HUES6 (cell line): ENCODE data around the gene MRPL53.
"Not testable (repeated sequence)": the region's sequence is repeated elsewhere in the genome, so short reads cannot be mapped to it uniquely, and the experiment has no call there.

Experiments used
- H3K27ac ChIP-seq: 2 replicates; pipeline ENCODE4 v1.7.0; 2013; ENCODE audit warnings: low read depth, mild to moderate bottlenecking, low read length, inconsistent platforms
- H3K27me3 ChIP-seq: 2 replicates; pipeline ENCODE4 v1.6.1; 2013; ENCODE audit warnings: low read length; ENCODE audit not compliant: control insufficient read depth, insufficient read depth
- H3K36me3 ChIP-seq: 2 replicates; pipeline ENCODE4 v1.6.1; 2013; ENCODE audit warnings: low read length; ENCODE audit not compliant: control insufficient read depth, insufficient read depth
- H3K4me1 ChIP-seq: 2 replicates; pipeline ENCODE4 v1.6.1; 2013; ENCODE audit warnings: low read length; ENCODE audit not compliant: control insufficient read depth, insufficient read depth
- H3K4me3 ChIP-seq: 2 replicates; pipeline ENCODE4 v1.5.1; 2013; ENCODE audit warnings: low read depth, low read length
- H3K9ac ChIP-seq: one replicate; pipeline ENCODE4 v1.6.1; 2013; ENCODE audit warnings: mild to moderate bottlenecking, low read length
- H3K9me3 ChIP-seq: 2 replicates; pipeline ENCODE4 v1.6.1; 2013; ENCODE audit warnings: low read depth, low read length; ENCODE audit not compliant: control insufficient read depth, insufficient read depth

MRPL53 gene

GRCh38 chr2:74489906-74490305 lies 17.4 kb upstream of the MRPL53 start:
- no peak overlapping the region for H3K4me3 ChIP-seq
- no peak overlapping the region for H3K27ac ChIP-seq
- H3K4me1 ChIP-seq: no peaks in the 10 kb centered on the region
- H3K36me3 ChIP-seq: peaks cover 58% of the 10 kb centered on the region
- 0 out of 2 replicates have a peak, but pooled peaks cover under 1% of the 10 kb centered on the region for H3K27me3 ChIP-seq
- no peak overlapping the region for H3K9ac ChIP-seq
- H3K9me3 ChIP-seq: no peaks in the 10 kb centered on the region

GRCh38 chr2:74488643-74489481 lies 16.4 kb upstream of the MRPL53 start:
- H3K4me1 ChIP-seq: no peaks in the 10 kb centered on the region
- H3K9ac ChIP-seq: no peak overlapping the region
- H3K4me3 ChIP-seq: no peak overlapping the region
- no peak overlapping the region for H3K27ac ChIP-seq
- peaks cover 51% of the 10 kb centered on the region for H3K36me3 ChIP-seq
- H3K9me3 ChIP-seq: no peaks in the 10 kb centered on the region
- no peaks in the 10 kb centered on the region for H3K27me3 ChIP-seq

DNA sequence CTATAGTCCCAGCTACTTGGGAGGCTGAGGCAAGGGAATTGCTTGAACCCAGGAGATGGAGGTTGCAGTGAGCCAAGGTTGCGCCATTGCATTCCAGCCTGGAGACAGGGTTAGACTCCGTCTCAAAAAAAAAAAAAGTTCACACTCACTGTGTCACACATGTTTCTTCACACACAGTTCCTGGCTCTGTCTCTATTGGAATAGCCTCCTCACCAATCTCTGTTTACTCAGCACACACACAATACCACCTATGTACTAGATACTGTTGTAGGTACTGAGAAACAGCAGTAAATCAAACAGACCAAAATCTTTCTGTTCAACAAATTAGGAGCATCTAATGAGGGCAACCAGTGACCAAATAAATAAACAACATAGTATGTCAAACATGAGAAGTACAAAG lies 13.7 kb upstream of the MRPL53 start:
- no peaks in the 10 kb centered on the region for H3K9me3 ChIP-seq
- peaks cover 25% of the 10 kb centered on the region for H3K36me3 ChIP-seq
- peaks cover 5% of the 10 kb centered on the region; the same call in 1 of the 2 replicates for H3K4me1 ChIP-seq
- no peak overlapping the region for H3K27ac ChIP-seq
- H3K4me3 ChIP-seq: no peak overlapping the region
- H3K27me3 ChIP-seq: no peaks in the 10 kb centered on the region
- H3K9ac ChIP-seq: no peak overlapping the region

DNA sequence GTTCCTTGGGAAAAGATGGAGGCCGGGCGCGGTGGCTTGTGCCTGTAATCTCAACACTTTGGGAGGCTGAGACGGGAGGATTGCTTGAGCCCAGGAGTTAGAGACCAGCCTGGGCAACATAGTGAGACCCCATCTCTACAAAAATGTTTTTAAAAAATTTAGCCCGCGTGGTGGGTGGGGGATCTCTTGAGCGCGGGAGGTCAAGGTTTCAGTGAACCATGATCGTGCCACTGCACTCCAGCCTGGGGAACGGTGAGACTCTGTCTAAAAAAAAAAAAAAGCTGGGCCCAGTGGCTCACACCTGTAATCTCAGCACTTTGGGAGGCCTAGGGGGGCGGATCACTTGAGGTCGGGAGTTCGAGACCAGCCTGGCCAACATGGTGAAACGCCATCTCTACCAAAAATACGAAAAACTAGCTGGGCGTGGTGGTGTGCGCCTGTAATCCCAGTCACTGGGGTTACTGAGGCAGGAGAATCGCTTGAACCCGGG lies 11.2 kb upstream of the MRPL53 start:
- not testable (repeated sequence) for H3K27me3 ChIP-seq, H3K27ac ChIP-seq, H3K4me1 ChIP-seq, H3K9me3 ChIP-seq
- peak overlapping the region; percentile 85 for H3K9ac ChIP-seq
- H3K4me3 ChIP-seq: peak overlapping the region; percentile 96
- peaks cover 28% of the 10 kb centered on the region for H3K36me3 ChIP-seq

GRCh38 chr2:74482801-74483674 lies 10.6 kb upstream of the MRPL53 start, which contains the start of the genes CCDC142 and TTC31:
Gene CCDC142, minus strand, starts transcription at chr2:74482998. Its CDS starts 161 bp downstream, at chr2:74482837.
Gene TTC31, plus strand, starts transcription at chr2:74483081. Its CDS starts 15 bp downstream, at chr2:74483096.
- no peaks in the 10 kb centered on the region for H3K9me3 ChIP-seq
- H3K4me3 ChIP-seq: peak within 1 kb of the TSS; percentile 96
- H3K36me3 ChIP-seq: peaks cover 28% of the 10 kb centered on the region
- H3K27ac ChIP-seq: peak within 1 kb of the TSS; percentile 71
- peaks cover 5% of the 10 kb centered on the region; the same call in 1 of the 2 replicates for H3K4me1 ChIP-seq
- no peaks in the 10 kb centered on the region for H3K27me3 ChIP-seq
- peak within 1 kb of the TSS; percentile 85 for H3K9ac ChIP-seq

- peak overlapping the region; percentile 85 for H3K9ac ChIP-seq
- H3K27me3 ChIP-seq: no peaks in the 10 kb centered on the region
- peaks cover 5% of the 10 kb centered on the region; the same call in 1 of the 2 replicates for H3K4me1 ChIP-seq
- H3K36me3 ChIP-seq: peaks cover 33% of the 10 kb centered on the region
- peak overlapping the region; percentile 71; the same call in 1 of the 2 replicates for H3K27ac ChIP-seq
- no peaks in the 10 kb centered on the region for H3K9me3 ChIP-seq
- H3K4me3 ChIP-seq: peak overlapping the region; percentile 96
These were observed 9.7 kb upstream of the MRPL53 start for GRCh38 chr2:74481961-74482800.

DNA sequence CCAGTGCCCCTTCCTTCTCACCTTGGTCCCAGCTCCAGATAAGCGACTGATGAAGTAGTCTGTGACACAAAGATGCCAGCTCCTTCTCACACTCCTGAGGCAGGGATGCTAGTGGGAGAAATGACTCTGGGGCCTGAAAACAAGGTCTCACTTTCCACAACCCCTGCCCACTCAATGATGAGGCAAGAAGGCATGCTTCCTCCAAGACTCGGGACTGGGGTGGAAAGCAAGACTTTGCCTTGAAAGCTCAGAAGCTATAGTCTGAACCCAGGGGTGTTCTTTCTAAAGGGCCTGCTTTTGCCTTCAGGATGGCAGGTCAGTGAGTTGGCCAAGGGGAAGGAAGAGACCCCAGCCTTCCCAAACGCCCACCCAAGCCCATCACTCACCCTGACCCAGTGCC lies 9.0 kb upstream of the MRPL53 start:
- H3K27ac ChIP-seq: no peak overlapping the region
- H3K9ac ChIP-seq: peak overlapping the region; percentile 85
- no peaks in the 10 kb centered on the region for H3K9me3 ChIP-seq
- peaks cover 30% of the 10 kb centered on the region for H3K36me3 ChIP-seq
- H3K27me3 ChIP-seq: no peaks in the 10 kb centered on the region
- peak overlapping the region; percentile 96 for H3K4me3 ChIP-seq
- peaks cover 5% of the 10 kb centered on the region; the same call in 1 of the 2 replicates for H3K4me1 ChIP-seq

DNA sequence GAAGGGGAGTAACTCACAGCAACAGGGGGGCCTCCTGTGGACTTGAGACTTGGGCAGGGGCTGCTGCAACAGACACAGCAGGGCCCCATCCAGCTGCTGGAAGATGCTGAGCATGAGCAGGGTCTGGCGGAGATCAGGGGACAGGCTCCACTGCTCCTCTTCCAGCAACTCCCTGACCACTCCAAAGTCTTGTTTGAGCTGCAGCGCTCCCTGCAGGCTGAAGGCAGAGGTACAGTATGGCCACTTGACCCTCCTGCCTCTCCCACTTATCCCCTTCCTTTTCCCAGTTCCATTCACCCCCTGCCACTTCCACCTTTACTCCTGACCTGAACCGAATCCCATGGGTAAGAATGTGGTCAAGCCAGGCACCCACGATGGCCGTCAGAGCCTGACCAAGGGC lies 2.4 kb upstream of the MRPL53 start:
- H3K4me1 ChIP-seq: no peaks in the 10 kb centered on the region

DNA sequence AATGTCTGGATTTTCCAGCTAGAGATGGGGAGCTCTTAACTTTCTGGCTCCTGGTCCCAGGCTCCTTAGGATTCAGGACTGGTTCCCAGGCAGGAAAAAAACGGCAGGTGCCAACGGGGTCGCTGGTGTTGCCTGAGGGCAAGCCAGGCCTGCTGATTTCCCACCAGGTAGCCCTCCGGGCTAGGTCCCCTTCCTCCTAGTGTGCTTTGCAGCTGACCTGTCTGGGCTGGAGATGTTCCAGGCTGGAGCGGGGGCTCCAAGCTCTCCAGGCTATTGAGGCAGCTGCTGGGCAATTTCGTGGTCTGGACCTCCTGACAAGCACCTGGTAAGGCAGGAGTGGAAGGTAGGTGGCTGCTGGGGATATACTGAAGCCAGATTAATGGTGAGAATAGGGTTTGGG lies 2.0 kb upstream of the MRPL53 start:
- Histone ChIP-seq H3K27me3 (no peaks in the 10 kb centered on the region), H3K9ac (no peak overlapping the region), H3K36me3 (peaks cover 21% of the 10 kb centered on the region), H3K9me3 (no peaks in the 10 kb centered on the region), H3K4me3 (no peak overlapping the region), H3K27ac (no peak overlapping the region), H3K4me1 (no peaks in the 10 kb centered on the region)

More for the DNA sequence above, 2.4 kb upstream of the MRPL53 start:
- H3K27me3 ChIP-seq: no peaks in the 10 kb centered on the region
- no peaks in the 10 kb centered on the region for H3K9me3 ChIP-seq
- no peak overlapping the region for H3K27ac ChIP-seq
- H3K4me3 ChIP-seq: no peak overlapping the region
- no peak overlapping the region for H3K9ac ChIP-seq
- H3K36me3 ChIP-seq: peaks cover 24% of the 10 kb centered on the region

DNA sequence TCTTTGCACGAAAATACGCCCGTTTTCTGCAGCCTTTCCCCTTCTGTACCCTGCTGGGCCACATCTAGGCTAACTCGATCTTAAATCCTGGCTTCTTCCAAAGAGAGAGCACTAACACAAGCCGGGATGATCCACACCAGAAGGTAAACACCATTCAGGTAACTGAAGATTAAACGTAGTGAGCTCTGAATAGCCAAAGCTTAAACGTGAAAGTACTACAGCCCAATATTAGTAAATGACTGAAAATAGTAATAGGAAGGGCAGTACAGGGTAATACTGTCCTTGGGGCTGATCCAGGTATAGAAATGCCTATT lies 422 bp upstream of the MRPL53 start:
- peaks cover 21% of the 10 kb centered on the region for H3K36me3 ChIP-seq
- no peaks in the 10 kb centered on the region for H3K4me1 ChIP-seq
- H3K9me3 ChIP-seq: no peaks in the 10 kb centered on the region
- peak overlapping the region; percentile 86 for H3K4me3 ChIP-seq
- peak overlapping the region; percentile 12 for H3K27ac ChIP-seq
- H3K9ac ChIP-seq: peak overlapping the region; percentile 89
- H3K27me3 ChIP-seq: no peaks in the 10 kb centered on the region
